H54 (cell line): ENCODE measurements around the gene KIF1A.

Source experiments
- DNase-seq: peaks from one replicate; pipeline ENCODE4 v3.0.0; 2011; ENCODE audit warnings: low spot score, mixed read lengths; ENCODE audit not compliant: insufficient read length
- FAIRE-seq: peaks from 3 replicates; lab custom pipeline; 2011; peaks lifted over from hg19 to GRCh38; lab: Jason Lieb, UNC
- POLR2A ChIP-seq: IDR thresholded peaks from 2 replicates; pipeline ENCODE4 v1.6.1; 2011; ENCODE audit warnings: low read depth, mild to moderate bottlenecking, low read length

Gene KIF1A

GRCh38 chr2:240795916-240796510 is 24.0 kb downstream of the KIF1A start:
- FAIRE-seq (no peak), DNase-seq (no peak)
- TF ChIP-seq POLR2A = no peak

GRCh38 chr2:240795454-240795853 is 24.6 kb downstream of the KIF1A start:
- FAIRE-seq (no peak), DNase-seq (no peak)
- TF ChIP-seq POLR2A = no peak

- DNase-seq (no peak), FAIRE-seq (no peak)
- no peak for TF ChIP-seq POLR2A
Measured at GRCh38 chr2:240794178-240794721, 25.8 kb downstream of the KIF1A start.

- DNase-seq (no peak), FAIRE-seq (no peak)
- TF ChIP-seq POLR2A = no peak
Measured at GRCh38 chr2:240793313-240794177, 26.5 kb downstream of the KIF1A start.

GRCh38 chr2:240792629-240793312 is 27.2 kb downstream of the KIF1A start:
- DNase-seq = no peak
- no peak for FAIRE-seq
- TF ChIP-seq POLR2A = no peak

- DNase-seq = no peak
- FAIRE-seq = no peak
- TF ChIP-seq POLR2A = no peak
Measured at GRCh38 chr2:240791821-240792628, 28.0 kb downstream of the KIF1A start.

GRCh38 chr2:240791221-240791800 is 28.7 kb downstream of the KIF1A start:
- FAIRE-seq (no peak), DNase-seq (no peak)
- TF ChIP-seq POLR2A = no peak

- no peak for FAIRE-seq
Measured at GRCh38 chr2:240790370-240791220, 29.4 kb downstream of the KIF1A start.

GRCh38 chr2:240789501-240790369 is 30.3 kb downstream of the KIF1A start:
- FAIRE-seq = no peak

More at GRCh38 chr2:240790370-240791220, 29.4 kb downstream of the KIF1A start:
- DNase-seq = no peak
- TF ChIP-seq POLR2A = no peak

GRCh38 chr2:240789051-240789453 is 31.0 kb downstream of the KIF1A start:
- FAIRE-seq (no peak), DNase-seq (no peak)
- no peak for TF ChIP-seq POLR2A

More at GRCh38 chr2:240789501-240790369, 30.3 kb downstream of the KIF1A start:
- TF ChIP-seq POLR2A = no peak
- DNase-seq = no peak

- FAIRE-seq (no peak), DNase-seq (no peak)
- TF ChIP-seq POLR2A = no peak
Measured at GRCh38 chr2:240788482-240788881, 31.5 kb downstream of the KIF1A start.
